Endothelial cell of umbilical vein (primary cell): Measurements from ENCODE around the gene DNAJB8. TPM values are rescaled to one million over a fixed set of nuclear protein-coding genes. Genes with fewer than 3 reads are reported as not detected.

Experiments
- BruUV-seq: library from RNA; stranded (reverse); fragments of 400-500 nt; replicated peaks from 2 replicates; lab custom pipeline; 2021; lab: Mats Ljungman, UMichigan
- CTCF ChIA-PET: fragments of 300-600, 350-600 bp; sonication (Branson Sonifier 250); formaldehyde crosslinking; loops from one replicate; lab custom pipeline; 2021; ENCODE audit warnings: antibody characterized with exemption, inconsistent platforms; lab: Charles Lee
- POLR2A ChIA-PET: fragments of 300-600, 350-600 bp; sonication (Branson Sonifier 250); formaldehyde crosslinking; loops from one replicate; lab custom pipeline; 2021; ENCODE audit warnings: antibody characterized with exemption, inconsistent platforms; lab: Charles Lee
- DNase-seq: peaks from one replicate; pipeline ENCODE4 v3.0.0-alpha.2; 2011; ENCODE audit warnings: low read depth, low spot score
- FAIRE-seq: peaks from 2 replicates; lab custom pipeline; 2011; peaks lifted over from hg19 to GRCh38; lab: Jason Lieb, UNC
- H2AFZ ChIP-seq: 2 replicates; pipeline ENCODE4 v1.6.0; 2012; ENCODE audit warnings: low read depth, low read length, control low read depth, inconsistent platforms
- H3K27ac ChIP-seq: 2 replicates; pipeline ENCODE4 v1.5.1; 2011; ENCODE audit warnings: low read depth, mild to moderate bottlenecking, control low read depth, low read length, moderate library complexity; ENCODE audit not compliant: insufficient read depth
- H3K27me3 ChIP-seq, 2 experiments: 2 replicates each; pipeline versions ENCODE4 v1.6.0 to v1.6.1; 2011; ENCODE audit warnings: low read length in 2 of 2, mixed read lengths in 1 of 2; ENCODE audit not compliant: control insufficient read depth in 2 of 2, insufficient read depth in 2 of 2
- H3K36me3 ChIP-seq, 2 experiments: 2 replicates in 1 of 2; 3 replicates in 1 of 2; pipeline ENCODE4 v1.5.1; 2011; ENCODE audit warnings: low read length in 2 of 2, mild to moderate bottlenecking in 1 of 2, moderate library complexity in 1 of 2; ENCODE audit not compliant: control insufficient read depth in 2 of 2, insufficient read depth in 2 of 2; ENCODE audit errors: extremely low read depth in 1 of 2
- H3K4me1 ChIP-seq: 3 replicates; pipeline ENCODE4 v1.5.1; 2011; ENCODE audit warnings: mild to moderate bottlenecking, low read length; ENCODE audit not compliant: control insufficient read depth, insufficient read depth; ENCODE audit errors: extremely low read depth
- H3K4me2 ChIP-seq: 2 replicates; pipeline ENCODE4 v1.6.1; 2011; ENCODE audit warnings: low read length, control low read depth, mixed read lengths; ENCODE audit not compliant: insufficient read depth
- H3K4me3 ChIP-seq, 3 experiments: fragments of 200-600 bp in 1 of 3; sonication (generic), shearing (Covaris generic) in 1 of 3; replicated peaks in 1 of 3; 2 replicates each; pipeline ENCODE4 v1.5.1; 2011 to 2016; ENCODE audit warnings: control low read depth in 3 of 3, low read length in 3 of 3, mild to moderate bottlenecking in 2 of 3, inconsistent platforms in 1 of 3, low read depth in 1 of 3, moderate library complexity in 1 of 3; ENCODE audit not compliant: insufficient read depth in 1 of 3
- H3K79me2 ChIP-seq: 2 replicates; pipeline ENCODE4 v1.6.0; 2012; ENCODE audit warnings: low read length, inconsistent platforms; ENCODE audit not compliant: control insufficient read depth, insufficient read depth
- H3K9ac ChIP-seq: replicated peaks from 2 replicates; pipeline ENCODE3; 2011; ENCODE audit warnings: low read length, control low read depth; ENCODE audit not compliant: insufficient read depth; ENCODE audit errors: extremely low read depth
- H3K9me1 ChIP-seq: replicated peaks from 3 replicates; pipeline ENCODE4 v1.6.0; 2011; ENCODE audit warnings: mild to moderate bottlenecking, low read length; ENCODE audit not compliant: control insufficient read depth, insufficient read depth; ENCODE audit errors: extremely low read depth
- H3K9me3 ChIP-seq: replicated peaks from 2 replicates; pipeline ENCODE4 v1.5.1; 2012; ENCODE audit warnings: low read length, inconsistent platforms; ENCODE audit not compliant: control insufficient read depth, insufficient read depth
- H4K20me1 ChIP-seq: replicated peaks from 2 replicates; pipeline ENCODE3; 2011; ENCODE audit warnings: mild to moderate bottlenecking, low read length; ENCODE audit not compliant: control insufficient read depth, insufficient read depth; ENCODE audit errors: extremely low read depth
- EZH2 ChIP-seq: IDR thresholded peaks from 2 replicates; pipeline ENCODE4 v1.6.1; 2012; ENCODE audit warnings: borderline replicate concordance, low read depth, mild to moderate bottlenecking, moderate library complexity, low read length, inconsistent platforms; ENCODE audit not compliant: severe bottlenecking
- FOS ChIP-seq: IDR thresholded peaks from 2 replicates; pipeline ENCODE4 v1.6.1; 2011; ENCODE audit warnings: mild to moderate bottlenecking, low read length, moderate library complexity, borderline replicate concordance; ENCODE audit not compliant: insufficient read depth
- JUN ChIP-seq: IDR thresholded peaks from 2 replicates; pipeline ENCODE4 v1.6.1; 2011; ENCODE audit warnings: borderline replicate concordance, low read depth; ENCODE audit not compliant: insufficient read length, insufficient read depth
- MYC ChIP-seq: IDR thresholded peaks from one replicate; pipeline ENCODE4 v1.6.1; 2011; ENCODE audit warnings: mild to moderate bottlenecking, low read depth, low read length
- POLR2A ChIP-seq: IDR thresholded peaks from 2 replicates; pipeline ENCODE4 v1.6.1; 2012; ENCODE audit warnings: low read depth, mild to moderate bottlenecking, control low read depth, low read length
- POLR2AphosphoS5 ChIP-seq: IDR thresholded peaks from 2 replicates; pipeline ENCODE4 v1.6.1; 2012; ENCODE audit warnings: low read depth, mild to moderate bottlenecking, control low read depth, low read length, moderate library complexity; ENCODE audit not compliant: insufficient read depth
- dilution Hi-C: fragments of 300-500 bp; cut with MboI; formaldehyde crosslinking; loops from one replicate; pipeline ENCODE4 v1.15.0; 2019; ENCODE audit warnings: low sequenced_read_pairs; ENCODE audit not compliant: extremely low pct_ligation_motif_present
- intact Hi-C: fragments of 100-400 bp; cut with micrococcal nuclease; formaldehyde crosslinking; loops from one replicate; pipeline ENCODE4 v1.10.0; 2022
- polyA plus RNA-seq, 4 experiments: library from polyadenylated mRNA; depleted of rRNA in 3 of 4; stranded (reverse) in 3 of 4; unstranded in 1 of 4; fragments of >200 nt; gene quantifications; 2 replicates each; pipeline versions ENCODE4 v1.2.1 to v1.2.3, GENCODE V29; 2011 to 2012; ENCODE audit warnings: missing spikeins in 1 of 4
- total RNA-seq: library from RNA; stranded (reverse); gene quantifications from 2 replicates; pipeline ENCODE4 v1.2.3, GENCODE V29; 2021
- TF ChIP-seq, protein P1 (sequence below), 2 donors: IDR thresholded peaks; 1 replicate in 1 of 2; 2 replicates in 1 of 2; pipeline ENCODE4 v1.5.1; 2011; ENCODE audit warnings: low read length in 2 of 2, mild to moderate bottlenecking in 2 of 2, moderate library complexity in 2 of 2, control low read depth in 1 of 2, inconsistent platforms in 1 of 2, low read depth in 1 of 2; ENCODE audit not compliant: insufficient read depth in 1 of 2; ENCODE audit errors: extremely low read depth in 1 of 2

DNAJB8 gene
- total and polyA plus RNA-seq, 2 donors (not counting 3 experiments of a cell fraction or from before 2014, with no cell fraction given) = not detected

DNA sequence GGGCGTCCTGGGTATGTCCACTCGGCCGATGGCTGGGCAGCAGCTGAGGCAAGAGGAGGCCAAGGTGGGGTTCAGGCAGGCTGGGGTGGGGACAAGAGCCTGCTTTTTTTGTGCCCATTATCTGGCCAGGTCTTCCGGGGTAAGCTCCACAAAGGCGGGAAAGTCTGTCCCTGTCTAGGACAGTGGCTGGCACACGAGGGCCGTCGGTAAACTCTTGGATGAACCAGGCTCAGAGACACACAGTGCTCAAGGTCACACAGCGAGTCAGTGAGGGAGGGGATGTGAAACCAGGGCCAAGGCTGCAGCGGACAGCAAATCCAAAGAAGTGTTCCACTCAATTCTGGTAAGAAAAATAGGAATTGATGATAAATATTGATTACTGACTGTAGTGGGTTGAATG is 2.9 kb downstream of the DNAJB8 start:
- Histone ChIP-seq H4K20me1 (no peaks in the 10 kb centered on the region), H3K9ac (no peak overlapping the region), H3K9me1 (no peaks in the 10 kb centered on the region), H3K4me2 (no peak overlapping the region), H3K79me2 (no peaks in the 10 kb centered on the region), H2AFZ (no peak overlapping the region), H3K4me1 (no peaks in the 10 kb centered on the region), H3K27ac (no peak overlapping the region), H3K27me3 (peaks cover 6 to 14% of the 10 kb centered on the region in 2 experiments), H3K9me3 (no peaks in the 10 kb centered on the region), H3K4me3 (no peak overlapping the region), H3K36me3 (no peaks in the 10 kb centered on the region)
- FAIRE-seq (no peak), DNase-seq (no peak)
- ChIA-PET POLR2A (no interaction called here), CTCF (interaction anchor here (1.1 to 1.5 kb wide), 2 partner anchors 36 to 120 kb away, joined by 3 to 5 read pairs; no protein-coding TSS in a partner anchor)
- dilution Hi-C loops (no loop called here), intact Hi-C loops (no loop called here)
- no TSS peak for BruUV-seq
- no peak for TF ChIP-seq EZH2
- TF ChIP-seq POLR2A = no peak
- TF ChIP-seq POLR2AphosphoS5 = no peak
- no peak for TF ChIP-seq MYC
- no peak for TF ChIP-seq JUN
- TF ChIP-seq, protein P1, sequence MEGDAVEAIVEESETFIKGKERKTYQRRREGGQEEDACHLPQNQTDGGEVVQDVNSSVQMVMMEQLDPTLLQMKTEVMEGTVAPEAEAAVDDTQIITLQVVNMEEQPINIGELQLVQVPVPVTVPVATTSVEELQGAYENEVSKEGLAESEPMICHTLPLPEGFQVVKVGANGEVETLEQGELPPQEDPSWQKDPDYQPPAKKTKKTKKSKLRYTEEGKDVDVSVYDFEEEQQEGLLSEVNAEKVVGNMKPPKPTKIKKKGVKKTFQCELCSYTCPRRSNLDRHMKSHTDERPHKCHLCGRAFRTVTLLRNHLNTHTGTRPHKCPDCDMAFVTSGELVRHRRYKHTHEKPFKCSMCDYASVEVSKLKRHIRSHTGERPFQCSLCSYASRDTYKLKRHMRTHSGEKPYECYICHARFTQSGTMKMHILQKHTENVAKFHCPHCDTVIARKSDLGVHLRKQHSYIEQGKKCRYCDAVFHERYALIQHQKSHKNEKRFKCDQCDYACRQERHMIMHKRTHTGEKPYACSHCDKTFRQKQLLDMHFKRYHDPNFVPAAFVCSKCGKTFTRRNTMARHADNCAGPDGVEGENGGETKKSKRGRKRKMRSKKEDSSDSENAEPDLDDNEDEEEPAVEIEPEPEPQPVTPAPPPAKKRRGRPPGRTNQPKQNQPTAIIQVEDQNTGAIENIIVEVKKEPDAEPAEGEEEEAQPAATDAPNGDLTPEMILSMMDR (IDR thresholded peaks at IDR 0.05; ENCODE audit: extremely low read depth in 1 of 2, insufficient read depth in 1 of 2, low read depth in 1 of 2, low read length in 2 of 2) = no peak

DNA sequence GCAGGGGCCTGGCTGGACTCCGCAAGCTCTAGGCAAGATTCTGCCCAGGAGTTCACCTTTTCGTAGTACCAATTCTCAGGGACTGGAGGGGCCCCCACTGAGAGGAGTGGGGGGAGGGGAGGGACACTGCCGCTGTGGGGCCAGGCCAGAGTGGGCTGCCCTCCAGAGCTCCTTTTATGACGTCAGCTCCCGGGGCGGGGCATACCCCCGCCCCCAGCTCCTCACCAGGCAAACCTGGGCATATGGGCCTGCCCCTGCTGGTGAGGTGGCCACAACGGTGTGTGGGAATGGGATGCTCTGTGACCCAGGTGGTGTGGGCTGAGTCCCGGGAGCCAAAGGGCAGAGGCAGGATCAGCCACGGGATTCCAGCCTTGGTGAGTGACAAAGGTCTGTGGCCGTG is 3.3 kb downstream of the DNAJB8 start:
- BruUV-seq = no TSS peak
- Histone ChIP-seq H3K27ac (no peak overlapping the region), H3K4me2 (no peak overlapping the region), H3K9me1 (no peaks in the 10 kb centered on the region), H3K79me2 (no peaks in the 10 kb centered on the region), H4K20me1 (no peaks in the 10 kb centered on the region), H3K4me1 (no peaks in the 10 kb centered on the region), H3K27me3 (peaks cover 6 to 13% of the 10 kb centered on the region in 2 experiments), H3K9ac (no peak overlapping the region), H3K4me3 (no peak overlapping the region), H2AFZ (no peak overlapping the region), H3K36me3 (no peaks in the 10 kb centered on the region), H3K9me3 (no peaks in the 10 kb centered on the region)
- no peak for TF ChIP-seq FOS
- TF ChIP-seq, protein P1 (IDR thresholded peaks at IDR 0.05; ENCODE audit: extremely low read depth in 1 of 2, insufficient read depth in 1 of 2, low read depth in 1 of 2, low read length in 2 of 2) = no peak
- TF ChIP-seq POLR2A = no peak
- DNase-seq (no peak), FAIRE-seq (no peak)
- CTCF ChIA-PET = interaction anchor here (1.0 to 1.6 kb wide), 4 partner anchors 11 to 121 kb away, joined by 3 to 5 read pairs (median 4); no protein-coding TSS in a partner anchor
- intact Hi-C loops = no loop called here
- dilution Hi-C loops = no loop called here
- POLR2A ChIA-PET = no interaction called here
